Karpas-422 (cell line): ENCODE data around the gene SPI1. TPM values are rescaled to one million over a fixed set of nuclear protein-coding genes. Genes with fewer than 3 reads are reported as not detected.

Source experiments
- DNase-seq: peaks from one replicate; pipeline ENCODE4 v3.0.0-alpha.2; 2015
- H2AFZ ChIP-seq: fragments of 200-600 bp; sonication (generic); 2 replicates; pipeline ENCODE4 v1.6.1; 2014; ENCODE audit warnings: antibody characterized with exemption, low read length, mixed read lengths
- H3K27ac ChIP-seq: fragments of 200-600 bp; sonication (generic); 2 replicates; pipeline ENCODE4 v1.5.1; 2014; ENCODE audit warnings: mild to moderate bottlenecking, low read length, moderate library complexity
- H3K27me3 ChIP-seq: fragments of 200-600 bp; sonication (generic); 2 replicates; pipeline ENCODE4 v1.6.1; 2014; ENCODE audit warnings: low read length, mixed read lengths
- H3K36me3 ChIP-seq: fragments of 200-600 bp; sonication (generic); 2 replicates; pipeline ENCODE4 v1.6.1; 2014; ENCODE audit warnings: low read length, mixed read lengths; ENCODE audit not compliant: insufficient read depth
- H3K4me1 ChIP-seq: fragments of 200-600 bp; sonication (generic); 2 replicates; pipeline ENCODE4 v1.6.1; 2014; ENCODE audit warnings: mild to moderate bottlenecking, low read length, mixed read lengths
- H3K4me2 ChIP-seq: fragments of 200-600 bp; sonication (generic); 2 replicates; pipeline ENCODE4 v1.6.1; 2014; ENCODE audit warnings: low read length, low read depth, mild to moderate bottlenecking; ENCODE audit not compliant: poor library complexity, severe bottlenecking
- H3K4me3 ChIP-seq: fragments of 200-600 bp; sonication (generic); 2 replicates; pipeline ENCODE4 v1.5.1; 2014; ENCODE audit warnings: mild to moderate bottlenecking, antibody characterized with exemption, low read length, mixed read lengths
- H3K79me2 ChIP-seq: fragments of 200-600 bp; sonication (generic); 2 replicates; pipeline ENCODE4 v1.6.1; 2014; ENCODE audit warnings: mild to moderate bottlenecking, low read length, mixed read lengths
- H3K9ac ChIP-seq: fragments of 200-600 bp; sonication (generic); 2 replicates; pipeline ENCODE4 v1.6.0; 2014; ENCODE audit warnings: low read length
- H3K9me2 ChIP-seq: fragments of 200-600 bp; sonication (generic), shearing (Covaris generic); replicated peaks from 2 replicates; pipeline ENCODE4 v1.6.0; 2014; ENCODE audit warnings: mild to moderate bottlenecking, low read length, moderate library complexity; ENCODE audit not compliant: insufficient read depth
- H3K9me3 ChIP-seq: fragments of 300-700, 200-600 bp; sonication (generic); 2 replicates; pipeline ENCODE4 v1.6.1; 2014; ENCODE audit warnings: low read length, mixed read lengths
- H4K20me1 ChIP-seq: fragments of 200-600 bp; sonication (generic); 2 replicates; pipeline ENCODE4 v1.6.1; 2014; ENCODE audit warnings: mild to moderate bottlenecking, antibody characterized with exemption, low read length, low read depth; ENCODE audit not compliant: insufficient read depth
- total RNA-seq: library from RNA; depleted of rRNA; stranded (reverse); fragments of >200 nt; shearing (Covaris generic); gene quantifications from 2 replicates; pipeline ENCODE4 v1.2.3, GENCODE V29; 2014; ENCODE audit warnings: low replicate concordance

Gene SPI1
- total RNA-seq, 1 experiment from 2014 or later, result 114 TPM

- Histone ChIP-seq H4K20me1 (no peaks in the 10 kb centered on the region), H3K4me1 (peaks cover 73% of the 10 kb centered on the region), H3K9me2 (no peaks in the 10 kb centered on the region), H3K27me3 (no peaks in the 10 kb centered on the region), H3K4me3 (no peak overlapping the region), H3K9ac (no peak overlapping the region), H3K79me2 (no peaks in the 10 kb centered on the region), H3K9me3 (no peaks in the 10 kb centered on the region), H3K4me2 (no peak overlapping the region), H2AFZ (no peak overlapping the region), H3K36me3 (no peaks in the 10 kb centered on the region), H3K27ac (peak overlapping the region; percentile 100; the same call in 1 of the 2 replicates)
- DNase-seq, result peak; percentile 49
Measured at GRCh38 chr11:47398551-47398950, 20.2 kb upstream of the SPI1 start.

- peak overlapping the region; percentile 100; the same call in 1 of the 2 replicates for H3K27ac ChIP-seq
- no peaks in the 10 kb centered on the region for H3K9me3 ChIP-seq
- no peaks in the 10 kb centered on the region for H3K36me3 ChIP-seq
- no peak overlapping the region for H3K4me3 ChIP-seq
- H3K4me1 ChIP-seq, result peaks cover 72% of the 10 kb centered on the region
- H3K9ac ChIP-seq, result no peak overlapping the region
- no peaks in the 10 kb centered on the region for H3K79me2 ChIP-seq
- H2AFZ ChIP-seq, result no peak overlapping the region
- no peaks in the 10 kb centered on the region for H4K20me1 ChIP-seq
- H3K27me3 ChIP-seq, result no peaks in the 10 kb centered on the region
- DNase-seq, result no peak
- no peaks in the 10 kb centered on the region for H3K9me2 ChIP-seq
- no peak overlapping the region for H3K4me2 ChIP-seq
Measured at GRCh38 chr11:47398011-47398410, 19.7 kb upstream of the SPI1 start.

GRCh38 chr11:47396049-47396320, 17.6 kb upstream of the SPI1 start:
- Histone ChIP-seq H3K79me2 (no peaks in the 10 kb centered on the region), H3K9me3 (no peaks in the 10 kb centered on the region), H3K4me2 (no peak overlapping the region), H3K9me2 (no peaks in the 10 kb centered on the region), H3K36me3 (no peaks in the 10 kb centered on the region), H3K27ac (peak overlapping the region; percentile 84), H3K9ac (peak overlapping the region; percentile 79), H3K4me3 (no peak overlapping the region), H3K4me1 (peaks cover 58% of the 10 kb centered on the region), H2AFZ (no peak overlapping the region), H3K27me3 (no peaks in the 10 kb centered on the region), H4K20me1 (no peaks in the 10 kb centered on the region)
- no peak for DNase-seq

- Histone ChIP-seq H3K9ac (peak overlapping the region; percentile 79), H3K4me2 (peak overlapping the region; percentile 66), H3K27ac (peak overlapping the region; percentile 84), H4K20me1 (no peaks in the 10 kb centered on the region), H2AFZ (peak overlapping the region; percentile 18; the same call in 1 of the 2 replicates), H3K27me3 (no peaks in the 10 kb centered on the region), H3K36me3 (no peaks in the 10 kb centered on the region), H3K9me2 (no peaks in the 10 kb centered on the region), H3K79me2 (no peaks in the 10 kb centered on the region), H3K4me1 (peaks cover 52% of the 10 kb centered on the region), H3K9me3 (no peaks in the 10 kb centered on the region), H3K4me3 (peak overlapping the region; percentile 59; the same call in 1 of the 2 replicates)
- peak; percentile 67 for DNase-seq
Measured at GRCh38 chr11:47395223-47396048, 17.1 kb upstream of the SPI1 start.

- H3K27ac ChIP-seq, result peak overlapping the region; percentile 84
- DNase-seq, result peak; percentile 91
- H3K4me2 ChIP-seq, result peak overlapping the region; percentile 66
- H2AFZ ChIP-seq, result no peak overlapping the region
- H3K36me3 ChIP-seq, result no peaks in the 10 kb centered on the region
- H3K27me3 ChIP-seq, result no peaks in the 10 kb centered on the region
- no peaks in the 10 kb centered on the region for H3K79me2 ChIP-seq
- no peaks in the 10 kb centered on the region for H3K9me3 ChIP-seq
- peaks cover 45% of the 10 kb centered on the region for H3K4me1 ChIP-seq
- no peaks in the 10 kb centered on the region for H3K9me2 ChIP-seq
- H4K20me1 ChIP-seq, result no peaks in the 10 kb centered on the region
- H3K4me3 ChIP-seq, result peak overlapping the region; percentile 59; the same call in 1 of the 2 replicates
- H3K9ac ChIP-seq, result peak overlapping the region; percentile 79
Measured at GRCh38 chr11:47394322-47395222, 16.2 kb upstream of the SPI1 start.

GRCh38 chr11:47394050-47394321, 15.6 kb upstream of the SPI1 start:
- H3K27me3 ChIP-seq, result no peaks in the 10 kb centered on the region
- H3K9me2 ChIP-seq, result no peaks in the 10 kb centered on the region
- no peak for DNase-seq
- peak overlapping the region; percentile 59; the same call in 1 of the 2 replicates for H3K4me3 ChIP-seq
- H4K20me1 ChIP-seq, result no peaks in the 10 kb centered on the region
- H3K79me2 ChIP-seq, result no peaks in the 10 kb centered on the region
- peak overlapping the region; percentile 79 for H3K9ac ChIP-seq
- no peak overlapping the region for H2AFZ ChIP-seq
- H3K36me3 ChIP-seq, result no peaks in the 10 kb centered on the region
- H3K4me1 ChIP-seq, result peaks cover 39% of the 10 kb centered on the region
- peak overlapping the region; percentile 84; the same call in 1 of the 2 replicates for H3K27ac ChIP-seq
- no peaks in the 10 kb centered on the region for H3K9me3 ChIP-seq
- peak overlapping the region; percentile 66 for H3K4me2 ChIP-seq

GRCh38 chr11:47393163-47394049, 15.1 kb upstream of the SPI1 start:
- Histone ChIP-seq H2AFZ (no peak overlapping the region), H3K4me3 (no peak overlapping the region), H3K36me3 (no peaks in the 10 kb centered on the region), H3K4me2 (no peak overlapping the region), H3K9me2 (no peaks in the 10 kb centered on the region), H3K27ac (no peak overlapping the region), H3K4me1 (peaks cover 33% of the 10 kb centered on the region), H3K9me3 (no peaks in the 10 kb centered on the region), H3K79me2 (no peaks in the 10 kb centered on the region), H4K20me1 (no peaks in the 10 kb centered on the region), H3K9ac (0 out of 2 replicates have a peak overlapping the region, but pooled peaks have one; percentile 79), H3K27me3 (no peaks in the 10 kb centered on the region)
- DNase-seq, result no peak
